GM21381 (cell line): ENCODE results near the gene MAML3.
A peak's percentile ranks its signal among the peaks of the same experiment; 100 is the strongest.

ENCODE experiments used
- ATAC-seq: cut with Tn5 transposase; IDR thresholded peaks from one replicate; pipeline ENCODE4 v1.9.1; 2021; ENCODE audit warnings: mild to moderate bottlenecking, moderate library complexity; ENCODE audit not compliant: unreplicated experiment

Gene MAML3

DNA sequence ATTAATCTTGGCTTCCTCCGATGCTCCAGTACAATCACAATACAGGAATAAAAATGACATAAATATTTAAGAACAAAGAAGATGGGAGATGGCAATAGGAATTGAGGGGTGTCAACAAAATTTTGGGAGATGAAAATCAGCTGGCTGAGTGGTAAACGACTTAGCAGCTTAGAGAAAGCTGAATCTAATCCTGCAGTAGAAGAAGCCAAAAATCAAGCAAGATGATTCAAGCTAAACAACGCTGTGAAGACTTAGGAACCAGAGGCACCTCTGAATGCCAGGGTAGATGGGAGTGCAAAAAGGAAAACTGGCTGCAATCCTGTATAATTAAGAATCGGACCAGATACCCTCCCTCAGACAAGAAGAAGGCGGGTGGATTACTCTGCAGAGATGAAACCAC, 273.1 kb downstream of the MAML3 start:
- no peak for ATAC-seq

DNA sequence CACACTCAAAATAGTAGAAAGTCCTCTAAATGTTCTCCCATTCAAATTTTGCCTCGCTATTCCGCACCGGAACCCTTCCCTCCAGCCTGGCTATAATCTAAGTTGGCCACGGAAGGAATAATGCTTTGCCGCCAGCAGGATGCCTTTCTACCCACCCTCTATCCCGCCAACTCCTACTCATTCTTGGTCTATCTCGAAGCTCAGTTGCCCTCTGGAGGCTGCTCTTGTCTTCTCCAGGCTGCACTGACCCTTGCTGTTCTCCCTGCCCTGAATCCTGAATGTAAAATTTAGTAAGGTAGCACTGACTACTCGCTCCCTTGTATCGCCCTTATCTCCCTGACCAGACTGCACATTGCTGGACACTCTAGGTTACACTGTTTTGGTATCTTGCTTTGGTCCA, 275.9 kb downstream of the MAML3 start:
- no peak for ATAC-seq

DNA sequence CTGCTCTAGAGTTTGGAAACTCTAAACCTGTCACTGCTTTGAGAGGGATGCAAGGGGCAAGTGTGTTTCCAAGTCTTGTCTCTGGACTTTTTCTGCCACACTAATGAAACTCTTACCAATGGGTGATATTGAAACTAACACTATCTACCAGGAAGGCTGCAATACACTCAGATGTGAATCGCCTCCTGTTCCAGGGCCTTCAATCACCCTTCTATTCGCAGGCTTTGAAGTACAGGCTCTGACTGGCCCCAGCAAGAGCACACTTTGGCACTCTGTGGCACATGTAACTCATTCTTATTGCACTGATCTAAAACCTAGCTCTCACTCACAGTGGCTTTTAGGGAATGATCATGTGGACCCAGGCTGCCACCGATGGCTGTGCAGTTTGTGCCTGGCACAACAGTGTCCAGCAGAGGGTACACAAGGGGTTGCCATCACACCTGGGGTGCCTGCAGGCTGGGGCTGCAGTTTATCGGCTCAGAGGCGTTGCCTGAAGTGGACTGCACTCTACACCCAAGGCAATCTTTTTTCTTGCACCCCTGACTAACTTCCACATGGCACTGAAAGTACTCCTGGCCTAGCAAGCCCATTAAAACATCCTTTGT, 277.5 kb downstream of the MAML3 start:
- ATAC-seq = no peak

DNA sequence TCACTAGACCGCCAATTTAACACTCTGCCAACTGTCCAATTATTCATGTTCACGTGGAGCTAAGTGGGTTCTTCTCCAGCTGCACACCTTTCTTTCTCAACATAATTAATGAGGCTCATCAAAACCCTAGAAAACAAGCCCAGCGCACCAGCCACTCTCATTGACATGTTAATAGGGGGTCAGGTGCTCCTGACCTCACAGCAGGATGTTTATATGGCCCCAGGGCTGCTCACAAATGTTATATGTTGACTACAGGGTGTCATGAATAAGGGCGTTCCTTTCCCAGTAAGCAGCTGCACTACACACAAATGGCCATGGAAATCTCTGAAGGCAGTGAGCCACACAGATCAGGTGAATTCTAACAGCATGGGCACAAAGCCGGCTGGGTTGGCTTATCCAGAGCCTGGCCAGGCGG, 278.6 kb downstream of the MAML3 start:
- ATAC-seq = no peak

DNA sequence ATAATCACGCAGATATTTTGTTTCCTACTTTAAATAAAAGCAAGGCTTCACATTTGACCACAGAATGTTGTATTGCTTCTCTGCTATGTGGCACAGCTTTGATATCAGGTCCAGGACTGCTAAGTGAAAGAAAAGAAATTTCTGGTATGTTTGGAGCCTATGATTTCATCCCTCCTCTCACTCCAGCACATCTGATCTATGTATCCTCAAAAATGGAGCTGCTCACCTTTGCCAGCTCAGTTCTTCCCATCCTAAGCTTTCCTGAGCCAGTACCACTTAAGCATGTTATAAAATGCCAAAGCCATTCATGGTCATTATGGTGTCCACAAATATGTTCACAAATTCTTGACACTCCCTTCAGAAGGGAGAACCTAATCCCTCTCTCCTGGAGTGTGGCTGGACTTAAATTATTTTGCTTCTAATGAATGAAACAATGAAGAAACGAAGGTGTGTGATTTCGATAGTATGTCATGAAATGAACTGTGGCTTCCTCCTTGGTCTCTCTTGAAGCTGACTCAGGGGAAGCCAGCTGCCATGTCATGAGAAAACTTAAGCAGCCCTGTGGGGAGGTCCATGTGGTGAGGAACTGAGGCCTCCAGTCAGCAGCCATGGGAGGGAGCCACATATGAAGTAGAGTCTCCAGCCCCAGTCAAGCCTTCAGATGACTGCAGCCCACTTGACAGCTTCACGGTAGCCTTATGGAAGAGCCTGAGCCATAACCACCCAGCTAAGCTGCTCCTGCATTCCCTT, 280.7 kb downstream of the MAML3 start:
- ATAC-seq = no peak

DNA sequence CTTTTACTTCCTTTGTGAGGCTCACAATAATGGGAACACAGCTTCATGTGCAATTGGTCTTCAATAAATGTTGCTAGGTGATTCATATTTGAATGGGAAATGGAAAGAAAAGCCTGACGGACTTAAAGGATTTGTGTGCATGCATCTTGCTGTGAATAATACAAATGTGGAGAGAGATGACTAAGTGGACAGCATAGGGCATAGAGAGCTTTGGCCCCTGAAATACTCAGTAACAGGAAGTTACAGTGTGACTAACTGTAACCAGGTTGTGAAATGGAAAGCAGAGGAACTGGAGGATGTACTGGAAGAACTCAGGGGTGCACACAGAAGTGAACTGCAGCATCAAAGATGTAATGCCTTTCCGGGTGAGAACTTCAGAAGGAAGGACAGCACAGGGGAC, 281.7 kb downstream of the MAML3 start:
- no peak for ATAC-seq

DNA sequence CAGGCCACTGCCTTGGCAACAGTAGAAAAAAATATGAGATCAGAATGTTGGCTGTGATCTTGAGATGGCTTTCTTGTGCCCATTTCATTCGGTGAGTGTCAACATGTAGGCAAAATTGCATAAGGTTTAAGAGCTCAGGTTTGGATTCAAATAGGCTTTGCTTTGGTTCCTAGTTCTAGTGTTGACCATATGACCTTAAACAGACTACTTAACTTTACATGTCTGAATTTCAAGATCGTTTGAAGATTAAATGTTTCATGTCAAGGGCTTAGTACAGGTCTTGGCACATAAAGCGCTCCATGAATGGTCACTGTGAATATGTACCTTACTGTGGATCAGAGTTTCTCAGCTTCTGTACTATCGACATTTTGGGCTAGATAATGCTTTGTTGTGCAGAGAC, 284.2 kb downstream of the MAML3 start:
- ATAC-seq = no peak

DNA sequence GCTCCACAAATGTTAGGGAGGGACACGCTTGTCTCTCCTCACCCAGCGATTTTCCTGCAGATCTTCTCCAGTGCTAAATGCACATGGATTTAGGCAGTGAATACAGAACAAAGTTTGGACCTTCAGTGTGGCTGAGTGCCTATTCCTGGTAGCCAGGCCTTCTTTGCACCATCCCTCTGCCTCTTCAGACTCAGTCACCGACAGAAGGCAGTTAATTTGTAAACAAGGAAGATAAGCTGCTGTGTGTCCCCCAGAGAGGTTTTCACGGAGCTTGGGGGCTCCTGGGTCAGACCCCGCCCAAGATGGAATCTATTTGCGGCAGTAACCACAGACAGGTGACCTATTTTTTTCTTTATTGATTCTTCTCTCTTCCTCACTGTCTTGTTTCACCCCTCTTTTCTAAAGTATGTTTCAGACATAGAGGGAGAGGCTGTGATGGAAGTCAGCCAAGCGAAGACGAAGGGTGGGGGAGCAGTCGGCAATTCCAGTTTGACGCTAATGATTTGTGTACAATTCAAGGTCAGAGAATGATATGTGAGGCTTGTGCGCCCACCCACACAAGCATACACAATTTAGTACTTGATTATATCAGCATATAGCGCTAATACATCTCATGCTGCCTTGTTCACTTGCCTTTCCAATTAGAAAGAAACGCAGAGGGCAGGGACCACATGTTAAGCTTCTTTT, 287.6 kb downstream of the MAML3 start:
- ATAC-seq = no peak

DNA sequence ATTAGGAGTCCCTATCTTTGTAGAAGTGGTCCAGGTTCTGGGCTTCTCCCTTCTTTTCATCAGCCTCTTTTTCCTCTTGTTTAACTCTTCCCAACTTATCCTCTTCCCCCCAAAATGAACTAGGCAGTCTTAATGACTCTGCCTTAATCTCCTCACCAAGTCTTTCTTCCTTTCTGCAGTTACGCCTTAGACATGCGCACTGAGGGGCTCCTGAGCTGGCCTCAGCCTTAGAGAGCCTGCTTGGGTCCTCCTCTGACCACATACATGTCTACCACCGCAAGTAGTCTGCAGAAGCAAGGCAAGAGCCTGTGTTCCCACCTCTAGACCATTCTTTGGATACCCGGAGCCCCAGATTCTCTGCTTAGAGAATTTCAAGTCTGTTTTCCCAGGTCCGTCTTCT, 288.4 kb downstream of the MAML3 start:
- no peak for ATAC-seq

DNA sequence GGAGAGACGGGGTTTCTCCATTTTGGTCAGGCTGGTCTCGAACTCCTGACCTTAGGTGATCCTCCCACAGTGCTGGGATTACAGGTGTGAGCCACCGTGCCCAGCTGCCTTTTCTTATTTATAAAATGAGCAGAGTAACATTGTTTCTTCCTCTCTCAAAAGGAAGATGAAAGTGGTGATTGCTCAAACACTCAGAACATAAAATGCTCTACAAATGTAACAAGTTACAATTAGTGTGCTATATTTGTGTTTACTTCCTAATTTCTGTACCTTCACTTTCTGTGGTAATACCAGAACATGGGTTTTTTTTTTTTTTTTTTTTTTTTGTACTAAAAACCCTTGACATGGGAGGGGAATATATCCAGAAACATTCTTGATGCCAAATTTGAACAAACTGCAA, 290.5 kb downstream of the MAML3 start:
- no peak for ATAC-seq

DNA sequence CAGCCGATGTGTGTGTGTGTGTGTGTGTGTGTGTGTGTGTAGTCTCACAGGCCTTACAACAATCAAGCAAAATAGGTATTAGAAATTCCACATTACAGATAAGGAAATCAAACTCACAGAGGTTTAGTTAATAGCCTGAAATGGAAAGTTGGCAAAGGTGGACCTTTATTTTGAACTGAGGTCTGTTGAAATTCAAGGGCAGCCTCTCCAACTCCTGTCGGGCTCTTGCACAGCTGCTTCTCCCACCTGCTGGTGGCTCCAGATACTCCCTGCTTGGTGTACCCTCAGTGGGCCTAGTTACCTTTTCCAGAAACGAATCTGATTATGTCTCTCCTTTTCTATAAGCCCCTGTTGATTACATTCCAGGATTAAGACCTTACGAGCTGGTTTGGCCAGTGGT, 292.5 kb downstream of the MAML3 start:
- ATAC-seq = no peak

DNA sequence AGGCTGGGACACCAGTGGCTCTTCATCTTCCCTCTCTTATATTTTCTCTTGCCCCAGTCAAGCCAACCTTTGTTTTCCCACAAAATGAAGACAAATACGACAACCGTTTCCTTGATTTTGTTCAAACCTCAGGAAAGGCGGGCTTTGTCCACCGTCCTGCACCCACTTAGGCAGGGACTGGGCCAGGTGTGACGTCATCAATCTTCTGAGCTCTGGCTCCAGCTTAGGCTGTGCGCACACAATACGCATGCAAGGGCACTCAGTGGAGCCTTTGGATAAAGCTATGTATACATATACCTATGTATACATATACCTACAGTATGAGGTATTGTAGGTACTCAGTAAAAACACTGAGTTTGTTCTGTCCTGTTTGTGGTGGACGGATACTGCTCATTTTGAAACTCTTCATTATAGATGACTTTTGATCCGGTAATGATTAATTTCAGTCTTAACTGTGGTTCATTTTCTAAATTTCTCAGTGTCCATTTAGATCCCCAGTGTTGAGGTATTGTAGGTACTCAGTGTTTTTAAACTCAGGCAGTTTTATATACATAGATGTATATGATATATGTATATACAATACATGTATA, 293.5 kb downstream of the MAML3 start:
- no peak for ATAC-seq

DNA sequence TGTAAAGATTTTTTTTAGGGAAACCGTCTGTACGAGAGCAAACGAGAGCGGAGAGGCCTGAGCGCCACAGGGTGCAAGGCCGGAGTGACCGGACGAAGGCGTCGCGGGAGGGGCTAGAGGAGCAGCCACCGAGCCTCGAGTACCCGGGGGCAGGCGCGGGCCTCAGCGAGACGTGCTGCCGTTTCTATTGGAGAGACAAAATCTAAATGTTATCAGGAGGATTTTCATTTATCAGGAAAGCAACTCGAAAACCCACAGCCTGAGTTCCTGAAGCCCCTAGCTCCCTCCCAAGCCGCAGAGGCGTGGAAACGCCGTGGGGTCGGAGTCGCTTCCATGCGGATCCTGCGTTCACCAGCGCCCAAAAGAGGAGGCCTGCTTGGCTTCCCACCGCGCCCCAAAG, 294.1 kb downstream of the MAML3 start:
- ATAC-seq = no peak

DNA sequence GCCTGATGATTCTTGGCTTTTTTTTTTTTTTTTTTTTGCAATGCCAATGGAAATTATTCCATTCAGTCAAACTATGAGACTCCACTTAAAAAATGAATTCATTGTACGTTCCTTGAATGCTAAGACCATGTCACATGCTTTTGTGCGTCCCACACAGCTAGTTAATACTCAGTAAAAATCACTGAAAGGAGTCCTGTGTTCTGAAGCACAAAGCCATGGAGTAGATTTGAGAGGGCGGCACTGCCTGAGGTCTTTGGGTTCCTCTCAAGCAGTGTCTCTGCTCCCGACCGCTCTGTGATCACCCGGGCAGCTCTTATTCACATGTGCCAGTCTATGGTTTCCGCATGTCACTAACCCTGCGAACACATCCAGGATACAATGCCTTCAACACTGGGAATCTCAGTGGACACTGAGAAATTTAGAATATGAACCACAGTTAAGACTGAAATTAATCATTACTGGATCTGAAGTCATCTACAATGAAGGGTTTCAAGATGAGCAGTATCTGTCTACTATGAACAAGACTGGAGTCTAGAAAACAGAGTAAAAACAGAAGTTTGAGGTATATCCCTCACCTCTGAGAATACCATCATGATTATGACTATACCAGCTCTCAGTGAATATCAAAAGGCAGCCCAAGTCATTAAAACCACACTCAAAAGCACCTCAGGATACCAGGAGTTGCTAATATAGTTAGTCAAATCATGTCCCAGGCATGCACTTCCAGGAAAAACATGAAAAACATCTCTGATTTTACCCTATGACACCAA, 295.4 kb downstream of the MAML3 start:
- peak; percentile 94 for ATAC-seq

DNA sequence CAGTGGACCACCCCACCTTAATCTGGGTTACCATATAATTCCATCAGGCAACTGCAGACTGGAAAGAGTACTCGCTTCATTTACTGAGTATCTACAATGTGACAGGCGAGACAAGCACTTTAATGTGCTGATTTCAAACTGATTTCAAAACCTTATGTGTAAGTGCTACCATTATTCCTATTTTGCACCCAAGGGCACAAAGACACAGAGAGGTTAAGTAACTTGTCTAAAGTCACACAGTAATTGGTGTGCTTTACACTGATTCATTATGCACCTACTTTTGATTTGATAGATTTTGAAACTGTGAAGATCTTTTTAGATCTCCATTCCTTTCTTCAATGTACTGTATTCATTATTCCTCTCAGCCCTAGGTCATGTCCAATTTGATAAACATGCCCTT, 296.0 kb downstream of the MAML3 start:
- no peak for ATAC-seq

DNA sequence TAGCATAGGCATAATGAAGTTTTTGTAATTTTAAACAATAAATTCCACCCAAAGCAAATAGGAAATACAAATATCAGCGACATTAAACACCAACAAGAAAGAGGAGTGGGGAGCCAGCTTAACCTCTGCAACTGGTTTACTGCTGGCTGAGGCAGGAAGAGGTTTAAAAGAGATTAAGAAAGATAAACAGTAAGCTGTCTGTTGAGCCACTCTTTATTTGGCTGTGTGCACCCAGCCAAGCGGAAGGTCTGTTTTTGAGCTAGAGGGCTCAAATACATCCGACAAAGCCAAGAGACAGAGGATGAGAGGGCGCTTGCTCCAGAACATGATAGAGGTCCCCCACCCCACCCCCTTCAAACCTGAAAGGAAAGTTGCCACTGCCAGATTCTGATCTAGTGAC, 297.0 kb downstream of the MAML3 start:
- ATAC-seq = no peak

DNA sequence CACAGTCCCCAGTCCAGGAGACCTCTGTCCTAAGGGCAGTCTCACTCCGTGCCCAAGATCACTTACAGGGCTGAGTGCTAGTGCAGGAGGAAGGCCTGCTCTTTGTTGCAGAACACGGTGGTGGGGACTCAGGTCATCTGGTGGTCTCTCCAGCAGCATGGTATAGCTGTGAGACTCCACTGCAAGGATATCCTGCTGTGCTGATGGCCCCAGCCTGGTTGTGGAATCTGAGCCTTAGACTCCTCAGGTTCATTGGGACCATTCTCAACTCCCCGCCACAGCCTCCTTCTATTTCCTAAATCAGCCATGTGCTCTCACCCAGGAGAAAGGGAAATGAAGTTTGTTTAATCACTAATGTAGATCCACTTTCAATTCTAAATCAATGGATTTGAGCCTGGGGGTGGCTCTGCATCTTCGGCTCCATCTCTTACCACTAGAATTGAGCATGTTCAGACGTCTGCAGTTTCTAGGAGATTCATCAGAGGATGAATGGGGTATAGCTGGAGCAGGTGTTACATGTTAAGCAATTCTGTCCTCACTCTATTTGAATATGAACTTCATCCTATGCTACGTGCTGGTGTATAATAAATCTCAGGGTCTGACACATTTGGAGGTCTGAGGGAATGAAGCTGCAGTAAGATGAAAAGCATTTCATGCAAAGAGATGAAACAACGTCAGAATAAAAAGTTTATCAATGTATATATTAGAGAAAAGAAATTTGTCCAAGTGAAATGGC, 299.1 kb downstream of the MAML3 start:
- ATAC-seq = no peak

DNA sequence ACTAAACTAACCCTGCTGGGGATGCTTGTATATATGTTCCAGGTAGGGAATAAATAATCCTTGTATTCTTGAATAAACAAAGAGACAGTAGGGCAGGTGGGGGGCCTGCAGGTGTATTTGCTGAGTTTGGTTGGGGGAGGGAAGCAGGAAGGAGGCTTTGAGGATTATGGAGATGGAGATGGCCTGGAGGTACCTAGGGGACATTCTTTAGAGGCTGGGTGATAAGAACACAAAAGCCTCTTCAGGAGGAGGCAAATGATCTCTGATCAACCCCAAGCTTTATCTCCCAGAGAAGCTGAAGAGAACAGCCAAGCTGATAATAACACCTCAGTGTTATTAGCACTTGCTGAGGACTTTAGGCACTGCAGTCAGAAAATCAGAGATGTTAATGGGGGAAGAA, 300.7 kb downstream of the MAML3 start:
- no peak for ATAC-seq

DNA sequence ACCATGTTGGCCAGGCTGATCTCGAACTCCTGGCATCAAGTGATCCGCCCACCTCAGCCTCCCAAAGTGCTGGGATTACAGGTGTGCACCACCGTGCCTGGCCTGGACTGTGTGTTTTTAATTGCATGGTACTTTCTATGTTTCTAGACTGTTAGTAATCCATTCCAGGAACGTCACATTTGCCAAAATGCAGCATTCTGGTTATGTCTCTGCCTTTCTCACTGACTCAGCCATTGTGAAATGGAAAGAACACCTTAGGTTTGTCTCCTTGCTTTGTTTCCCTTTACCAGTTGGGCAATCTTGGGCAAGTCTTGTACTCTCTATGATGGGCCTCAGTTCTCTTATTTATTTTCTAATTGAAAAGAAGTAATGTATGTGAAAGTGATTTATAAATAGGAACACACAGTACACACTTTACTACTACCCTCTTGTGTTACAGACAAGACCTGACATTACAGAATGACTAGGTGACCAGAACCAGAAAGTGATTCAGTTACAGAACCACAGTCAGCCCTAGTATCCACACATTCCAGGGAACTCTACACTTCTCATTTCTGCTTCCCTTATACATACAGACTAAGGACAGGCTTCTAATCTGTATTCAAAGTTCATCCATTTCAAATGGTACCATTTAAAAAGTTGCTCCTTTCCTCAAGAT, 301.2 kb downstream of the MAML3 start:
- ATAC-seq = no peak

DNA sequence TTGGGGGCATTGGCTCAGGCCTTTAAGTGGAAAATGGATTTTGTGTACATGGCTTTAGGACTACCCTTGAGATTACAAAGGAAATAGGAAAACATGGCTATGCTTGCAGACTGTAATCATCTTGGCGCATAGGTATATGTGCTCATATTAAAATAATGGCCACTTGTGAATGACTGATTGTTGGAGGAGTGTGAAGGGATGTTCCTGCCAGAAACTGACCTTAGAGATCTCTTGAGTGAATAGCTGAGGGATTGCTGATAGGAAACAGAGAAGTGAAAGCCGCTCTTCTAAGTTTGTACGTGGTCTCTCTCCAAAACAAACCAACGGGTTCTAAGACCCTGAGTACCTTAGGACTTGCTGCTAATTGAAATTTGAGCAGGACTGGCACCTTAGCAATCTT, 302.3 kb downstream of the MAML3 start:
- no peak for ATAC-seq
